ENCODE data around the gene JAG1.

Gene JAG1

DNA sequence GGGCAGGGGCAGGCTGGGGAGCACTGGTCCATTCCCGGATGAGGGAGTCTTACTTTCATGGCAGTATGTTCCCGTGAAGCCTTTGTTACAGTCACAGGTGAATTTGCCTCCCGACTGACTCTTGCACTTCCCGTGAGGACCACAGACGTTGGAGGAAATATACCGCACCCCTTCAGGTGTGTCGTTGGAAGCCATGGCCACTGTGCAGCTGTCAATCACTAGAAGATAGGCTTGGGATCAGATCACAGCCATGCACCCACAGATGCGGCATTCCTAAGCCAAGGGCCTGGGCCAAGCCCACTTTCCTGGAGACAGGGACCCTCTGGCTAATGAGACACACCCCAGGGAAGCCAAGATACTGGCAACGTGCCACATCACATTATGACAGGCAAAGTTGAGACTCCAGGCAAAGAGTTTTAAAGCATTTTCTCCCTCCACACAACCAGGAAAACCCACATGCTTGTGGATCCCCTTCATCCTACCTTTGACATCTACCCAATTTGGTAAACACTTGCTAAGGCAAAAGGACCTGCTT, 26.8 kb downstream of the JAG1 start:
- H3K27me3 ChIP-seq (ENCODE audit: insufficient read depth, low read length, poor library complexity) = no peaks in the 10 kb centered on the region
- H3K27ac ChIP-seq (ENCODE audit: low read length) = no peak overlapping the region
- DNase-seq (no peak), ATAC-seq (ENCODE audit: insufficient read depth, low read depth) (no peak)
- H3K9me3 ChIP-seq (ENCODE audit: insufficient read depth, low read length, severe bottlenecking) = no peaks in the 10 kb centered on the region
- H3K9ac ChIP-seq (ENCODE audit: low read depth, low read length) = no peak overlapping the region
- H3K4me2 ChIP-seq (ENCODE audit: insufficient read depth, low read length) = no peak overlapping the region
- no peaks in the 10 kb centered on the region for H3K36me3 ChIP-seq (ENCODE audit: insufficient read depth, low read length)
- no peaks in the 10 kb centered on the region for H4K20me1 ChIP-seq (ENCODE audit: insufficient read depth, low read length)
- TF ChIP-seq, protein P1, sequence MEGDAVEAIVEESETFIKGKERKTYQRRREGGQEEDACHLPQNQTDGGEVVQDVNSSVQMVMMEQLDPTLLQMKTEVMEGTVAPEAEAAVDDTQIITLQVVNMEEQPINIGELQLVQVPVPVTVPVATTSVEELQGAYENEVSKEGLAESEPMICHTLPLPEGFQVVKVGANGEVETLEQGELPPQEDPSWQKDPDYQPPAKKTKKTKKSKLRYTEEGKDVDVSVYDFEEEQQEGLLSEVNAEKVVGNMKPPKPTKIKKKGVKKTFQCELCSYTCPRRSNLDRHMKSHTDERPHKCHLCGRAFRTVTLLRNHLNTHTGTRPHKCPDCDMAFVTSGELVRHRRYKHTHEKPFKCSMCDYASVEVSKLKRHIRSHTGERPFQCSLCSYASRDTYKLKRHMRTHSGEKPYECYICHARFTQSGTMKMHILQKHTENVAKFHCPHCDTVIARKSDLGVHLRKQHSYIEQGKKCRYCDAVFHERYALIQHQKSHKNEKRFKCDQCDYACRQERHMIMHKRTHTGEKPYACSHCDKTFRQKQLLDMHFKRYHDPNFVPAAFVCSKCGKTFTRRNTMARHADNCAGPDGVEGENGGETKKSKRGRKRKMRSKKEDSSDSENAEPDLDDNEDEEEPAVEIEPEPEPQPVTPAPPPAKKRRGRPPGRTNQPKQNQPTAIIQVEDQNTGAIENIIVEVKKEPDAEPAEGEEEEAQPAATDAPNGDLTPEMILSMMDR (IDR thresholded peaks at IDR 0.05; ENCODE audit: borderline replicate concordance, extremely low read depth, low read length, poor library complexity, severe bottlenecking) = no peak
- no peak for TF ChIP-seq EZH2 (IDR thresholded peaks at IDR 0.05; ENCODE audit: borderline replicate concordance, low read depth, low read length, severe bottlenecking)
- no peak overlapping the region for H3K4me3 ChIP-seq (ENCODE audit: low read depth in 1 of 2, low read length in 2 of 2)
- peaks cover 3% of the 10 kb centered on the region for H3K4me1 ChIP-seq (ENCODE audit: insufficient read depth, low read length)
- no peak overlapping the region for H2AFZ ChIP-seq (ENCODE audit: low read depth, low read length)
- H3K79me2 ChIP-seq (ENCODE audit: insufficient read depth, low read length) = no peaks in the 10 kb centered on the region

DNA sequence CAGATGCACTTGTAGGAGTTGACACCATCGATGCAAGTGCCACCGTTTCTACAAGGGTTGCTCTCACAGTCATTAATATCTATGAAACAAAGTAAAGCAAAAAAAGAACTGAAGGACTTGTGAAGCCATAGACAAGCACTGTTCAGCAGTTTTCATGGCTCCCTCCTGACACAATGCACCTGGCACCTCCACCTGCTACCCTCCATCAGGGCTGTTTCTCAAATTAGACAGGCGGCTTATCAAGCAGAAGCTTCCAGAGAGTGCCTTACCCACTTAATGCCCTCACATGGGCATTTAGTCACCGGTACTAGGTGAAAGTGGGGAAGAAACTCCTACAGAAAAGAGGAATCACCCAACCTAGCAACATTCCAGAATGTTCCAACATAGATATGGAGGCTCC, 27.8 kb downstream of the JAG1 start:
- no peak overlapping the region for H2AFZ ChIP-seq (ENCODE audit: low read depth, low read length)
- H3K79me2 ChIP-seq (ENCODE audit: insufficient read depth, low read length) = no peaks in the 10 kb centered on the region
- H3K4me1 ChIP-seq (ENCODE audit: insufficient read depth, low read length) = no peaks in the 10 kb centered on the region
- no peaks in the 10 kb centered on the region for H4K20me1 ChIP-seq (ENCODE audit: insufficient read depth, low read length)
- H3K9me3 ChIP-seq (ENCODE audit: insufficient read depth, low read length, severe bottlenecking) = no peaks in the 10 kb centered on the region
- TF ChIP-seq EZH2 (IDR thresholded peaks at IDR 0.05; ENCODE audit: borderline replicate concordance, low read depth, low read length, severe bottlenecking) = no peak
- TF ChIP-seq, protein P1 (IDR thresholded peaks at IDR 0.05; ENCODE audit: borderline replicate concordance, extremely low read depth, low read length, poor library complexity, severe bottlenecking) = no peak
- DNase-seq (no peak), ATAC-seq (ENCODE audit: insufficient read depth, low read depth) (no peak)
- H3K27me3 ChIP-seq (ENCODE audit: insufficient read depth, low read length, poor library complexity) = no peaks in the 10 kb centered on the region
- no peak overlapping the region for H3K4me3 ChIP-seq (ENCODE audit: low read depth in 1 of 2, low read length in 2 of 2)
- no peak overlapping the region for H3K4me2 ChIP-seq (ENCODE audit: insufficient read depth, low read length)
- no peaks in the 10 kb centered on the region for H3K36me3 ChIP-seq (ENCODE audit: insufficient read depth, low read length)
- no peak overlapping the region for H3K9ac ChIP-seq (ENCODE audit: low read depth, low read length)
- H3K27ac ChIP-seq (ENCODE audit: low read length) = no peak overlapping the region

DNA sequence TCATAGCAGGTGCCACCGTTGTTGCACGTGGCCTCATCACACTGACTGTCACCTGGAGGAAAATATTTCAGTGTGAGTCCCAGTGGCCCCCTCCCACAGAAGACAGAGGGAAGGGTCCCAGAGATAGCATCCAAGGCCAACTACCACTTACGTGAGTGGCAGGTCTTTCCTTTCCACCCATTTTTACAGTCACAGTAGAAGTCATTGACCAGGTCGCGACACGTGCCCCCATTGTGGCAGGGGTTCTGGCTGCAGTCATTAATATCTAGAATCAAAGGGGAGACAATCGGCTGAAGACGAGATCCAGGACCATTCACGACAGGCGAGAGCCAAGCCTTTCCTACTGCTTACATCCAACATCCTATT, 28.6 kb downstream of the JAG1 start:
- H2AFZ ChIP-seq (ENCODE audit: low read depth, low read length) = no peak overlapping the region
- DNase-seq (no peak), ATAC-seq (ENCODE audit: insufficient read depth, low read depth) (no peak)
- no peaks in the 10 kb centered on the region for H3K36me3 ChIP-seq (ENCODE audit: insufficient read depth, low read length)
- H3K4me2 ChIP-seq (ENCODE audit: insufficient read depth, low read length) = no peak overlapping the region
- TF ChIP-seq EZH2 (IDR thresholded peaks at IDR 0.05; ENCODE audit: borderline replicate concordance, low read depth, low read length, severe bottlenecking) = no peak
- TF ChIP-seq, protein P1 (IDR thresholded peaks at IDR 0.05; ENCODE audit: borderline replicate concordance, extremely low read depth, low read length, poor library complexity, severe bottlenecking) = no peak
- H3K4me3 ChIP-seq (ENCODE audit: low read depth in 1 of 2, low read length in 2 of 2) = no peak overlapping the region
- no peak overlapping the region for H3K27ac ChIP-seq (ENCODE audit: low read length)
- H3K9ac ChIP-seq (ENCODE audit: low read depth, low read length) = no peak overlapping the region
- H3K27me3 ChIP-seq (ENCODE audit: insufficient read depth, low read length, poor library complexity) = no peaks in the 10 kb centered on the region
- no peaks in the 10 kb centered on the region for H3K4me1 ChIP-seq (ENCODE audit: insufficient read depth, low read length)
- H4K20me1 ChIP-seq (ENCODE audit: insufficient read depth, low read length) = no peaks in the 10 kb centered on the region
- H3K79me2 ChIP-seq (ENCODE audit: insufficient read depth, low read length) = no peaks in the 10 kb centered on the region
- no peaks in the 10 kb centered on the region for H3K9me3 ChIP-seq (ENCODE audit: insufficient read depth, low read length, severe bottlenecking)
